Activated CD4-positive, alpha-beta T cell treated with anti-CD3 and anti-CD28 coated beads for 36 hours (primary cell): Measurements from ENCODE around the gene ZFC3H1. TPM values are rescaled to one million over a fixed set of nuclear protein-coding genes. Genes with fewer than 3 reads are reported as not detected.
"Not testable (repeated sequence)": the region's sequence is repeated elsewhere in the genome, so short reads cannot be mapped to it uniquely, and the experiment has no call there.

ENCODE experiments used
- ATAC-seq: fragments of 200-7000 bp; cut with Tn5 transposase; one replicate; pipeline ENCODE4 v1.10.0; 2021; ENCODE audit warnings: mild to moderate bottlenecking, moderate library complexity
- CTCF ChIA-PET: fragments of 350-600 bp; sonication (Branson Sonifier 250); formaldehyde crosslinking; loops from one replicate; lab custom pipeline; 2021; ENCODE audit warnings: antibody characterized with exemption; lab: Charles Lee
- POLR2A ChIA-PET: fragments of 350-600 bp; sonication (Branson Sonifier 250); formaldehyde crosslinking; loops from one replicate; lab custom pipeline; 2021; ENCODE audit warnings: antibody characterized with exemption, inconsistent platforms; lab: Charles Lee
- DNase-seq: peaks from one replicate; pipeline ENCODE4 v3.0.0-alpha.2; 2020
- H3K27ac Mint-ChIP-seq: one replicate; pipeline ENCODE4 v1.8.0; 2021; ENCODE audit warnings: mixed read lengths
- H3K27me3 Mint-ChIP-seq: one replicate; pipeline ENCODE4 v1.8.0; 2021; ENCODE audit warnings: mixed read lengths
- H3K36me3 Mint-ChIP-seq: one replicate; pipeline ENCODE4 v1.8.0; 2021; ENCODE audit warnings: low read depth, mixed read lengths
- H3K4me1 Mint-ChIP-seq: one replicate; pipeline ENCODE4 v1.8.0; 2021; ENCODE audit warnings: mixed read lengths
- H3K4me3 Mint-ChIP-seq: one replicate; pipeline ENCODE4 v1.8.0; 2021; ENCODE audit warnings: mild to moderate bottlenecking, moderate library complexity, mixed read lengths
- H3K9me3 Mint-ChIP-seq: one replicate; pipeline ENCODE4 v1.8.0; 2021; ENCODE audit warnings: low read depth, mixed read lengths
- intact Hi-C, 2 experiments: fragments of 100-400 bp; cut with DNase I in 1 of 2; cut with micrococcal nuclease in 1 of 2; formaldehyde crosslinking; loops; one replicate each; pipeline versions ENCODE4 v1.14.2 to v1.15.1; 2022 to 2024; cut with DNase I, micrococcal nuclease
- total RNA-seq, 2 experiments: library from RNA; stranded (reverse); gene quantifications; one replicate each; pipeline ENCODE4 v1.2.3, GENCODE V29; 2021

Gene ZFC3H1
- total RNA-seq, 2 experiments from 2014 or later = 57.1 to 71.5 TPM

GRCh38 chr12:71693126-71693525, 29.5 kb upstream of the ZFC3H1 start:
- ChIA-PET CTCF (no interaction called here), POLR2A (no interaction called here)
- intact Hi-C loops = no loop called here
- Mint-ChIP-seq H3K9me3 (no peaks in the 10 kb centered on the region), H3K36me3 (peaks cover 6% of the 10 kb centered on the region), H3K4me3 (no peak overlapping the region), H3K27me3 (no peaks in the 10 kb centered on the region), H3K4me1 (peaks cover 6% of the 10 kb centered on the region), H3K27ac (no peak overlapping the region)
- no peak for DNase-seq
- no peak for ATAC-seq

GRCh38 chr12:71691504-71692129, 28.0 kb upstream of the ZFC3H1 start:
- CTCF ChIA-PET = no interaction called here
- no peak overlapping the region for H3K4me3 Mint-ChIP-seq
- H3K27ac Mint-ChIP-seq = no peak overlapping the region
- H3K9me3 Mint-ChIP-seq = no peaks in the 10 kb centered on the region
- ATAC-seq = no peak
- DNase-seq = no peak
- no peaks in the 10 kb centered on the region for H3K27me3 Mint-ChIP-seq
- POLR2A ChIA-PET = no interaction called here
- H3K36me3 Mint-ChIP-seq = peaks cover 4% of the 10 kb centered on the region
- H3K4me1 Mint-ChIP-seq = peaks cover 15% of the 10 kb centered on the region
- intact Hi-C loops = no loop called here

- ATAC-seq (no peak), DNase-seq (no peak)
- Mint-ChIP-seq H3K9me3 (no peaks in the 10 kb centered on the region), H3K27ac (peak overlapping the region; percentile 58), H3K36me3 (peaks cover 2% of the 10 kb centered on the region), H3K4me1 (peaks cover 17% of the 10 kb centered on the region), H3K27me3 (no peaks in the 10 kb centered on the region), H3K4me3 (no peak overlapping the region)
- intact Hi-C loops = loop anchor here in 1 of 2 experiments (5.0 kb wide), 1 partner anchor 1322 kb away; the partner anchor contains the start of gene KCNMB4
- ChIA-PET POLR2A (no interaction called here), CTCF (interaction anchor here (2.6 kb wide), 1 partner anchor 58 kb away, joined by 8 read pairs; no protein-coding TSS in a partner anchor)
Measured at GRCh38 chr12:71688961-71689570, 25.4 kb upstream of the ZFC3H1 start.

GRCh38 chr12:71687172-71687571, 23.5 kb upstream of the ZFC3H1 start:
- CTCF ChIA-PET = interaction anchor here (0.5 to 4.9 kb wide), 5 partner anchors 10 to 1964 kb away, joined by 4 to 44 read pairs (median 11); partner anchors contain the start of genes THAP2 and ZFC3H1
- not testable (repeated sequence) for DNase-seq, H3K36me3 Mint-ChIP-seq, H3K27me3 Mint-ChIP-seq, H3K27ac Mint-ChIP-seq, ATAC-seq, H3K9me3 Mint-ChIP-seq
- Mint-ChIP-seq H3K4me1 (peaks cover 17% of the 10 kb centered on the region), H3K4me3 (peak overlapping the region; percentile 87)
- intact Hi-C loops = loop anchor here in 1 of 2 experiments (2.0 to 5.0 kb wide), 2 partner anchors 46 to 1320 kb away; partner anchors contain the start of gene KCNMB4
- POLR2A ChIA-PET = interaction anchor here (0.8 to 4.4 kb wide), 4 partner anchors 24 to 966 kb away, joined by 3 to 55 read pairs (median 4); partner anchors contain the start of genes RAB21, THAP2 and ZFC3H1

GRCh38 chr12:71686658-71687025, 23.0 kb upstream of the ZFC3H1 start:
- CTCF ChIA-PET = interaction anchor here (0.5 to 4.9 kb wide), 8 partner anchors 9 to 1963 kb away, joined by 3 to 44 read pairs (median 10); partner anchors contain the start of genes THAP2 and ZFC3H1
- DNase-seq (no peak), ATAC-seq (peak; percentile 39)
- Mint-ChIP-seq H3K27ac (peak overlapping the region; percentile 91), H3K36me3 (peaks cover under 1% of the 10 kb centered on the region), H3K4me3 (peak overlapping the region; percentile 87), H3K9me3 (no peaks in the 10 kb centered on the region), H3K4me1 (peaks cover 17% of the 10 kb centered on the region), H3K27me3 (no peaks in the 10 kb centered on the region)
- POLR2A ChIA-PET = interaction anchor here (0.9 to 4.4 kb wide), 3 partner anchors 23 to 68 kb away, joined by 3 to 55 read pairs (median 4); partner anchors contain the start of genes RAB21, THAP2 and ZFC3H1
- intact Hi-C loops = loop anchor here (1.0 to 5.0 kb wide), 6 partner anchors 22 to 1319 kb away; partner anchors contain the start of genes RAB21 (in 2 of the 2), KCNMB4 (in 1 of the 2), TBC1D15 (in 1 of the 2) and THAP2 (in 1 of the 2)

- ATAC-seq (peak; percentile 88), DNase-seq (peak; percentile 87)
- Mint-ChIP-seq H3K4me3 (peak within 1 kb of the TSS; percentile 87), H3K27ac (peak within 1 kb of the TSS; percentile 91), H3K9me3 (no peaks in the 10 kb centered on the region), H3K36me3 (no peaks in the 10 kb centered on the region), H3K4me1 (peaks cover 17% of the 10 kb centered on the region), H3K27me3 (no peaks in the 10 kb centered on the region)
- ChIA-PET POLR2A (interaction anchor here (0.6 to 4.4 kb wide), 4 partner anchors 22 to 88 kb away, joined by 3 to 55 read pairs (median 4); partner anchors contain the start of genes RAB21, THAP2 and ZFC3H1), CTCF (interaction anchor here (0.6 to 4.9 kb wide), 10 partner anchors 9 to 979 kb away, joined by 3 to 44 read pairs (median 6); partner anchors contain the start of genes THAP2 and ZFC3H1)
- intact Hi-C loops = loop anchor here (1.0 to 5.0 kb wide), 6 partner anchors 22 to 1319 kb away; partner anchors contain the start of genes RAB21 (in 2 of the 2), KCNMB4 (in 1 of the 2), TBC1D15 (in 1 of the 2) and THAP2 (in 1 of the 2)
Measured at GRCh38 chr12:71685914-71686657, 22.4 kb upstream of the ZFC3H1 start, which contains the start of gene TMEM19. TMEM19 (plus strand) TSS chr12:71686082; CDS start chr12:71686681, 599 bp downstream.

- intact Hi-C loops = loop anchor here in 1 of 2 experiments (5.0 kb wide), 1 partner anchor 1318 kb away; the partner anchor contains the start of gene KCNMB4
- H3K36me3 Mint-ChIP-seq = no peaks in the 10 kb centered on the region
- peak overlapping the region; percentile 77 for H3K27ac Mint-ChIP-seq
- ATAC-seq (peak; percentile 0), DNase-seq (peak; percentile 12)
- ChIA-PET CTCF (interaction anchor here (0.6 to 4.9 kb wide), 13 partner anchors 8 to 978 kb away, joined by 3 to 44 read pairs (median 5); partner anchors contain the start of genes THAP2 and ZFC3H1), POLR2A (interaction anchor here (4.4 kb wide), 1 partner anchor 22 kb away, joined by 55 read pairs; the partner anchor contains the start of genes THAP2 and ZFC3H1)
- H3K4me1 Mint-ChIP-seq = peaks cover 17% of the 10 kb centered on the region
- no peaks in the 10 kb centered on the region for H3K27me3 Mint-ChIP-seq
- H3K4me3 Mint-ChIP-seq = peak overlapping the region; percentile 87
- H3K9me3 Mint-ChIP-seq = no peaks in the 10 kb centered on the region
Measured at GRCh38 chr12:71685312-71685906, 21.8 kb upstream of the ZFC3H1 start.

GRCh38 chr12:71684081-71684480, 20.4 kb upstream of the ZFC3H1 start:
- Mint-ChIP-seq H3K9me3 (no peaks in the 10 kb centered on the region), H3K4me1 (peaks cover 13% of the 10 kb centered on the region), H3K27ac (no peak overlapping the region), H3K4me3 (peak overlapping the region; percentile 50), H3K36me3 (no peaks in the 10 kb centered on the region), H3K27me3 (no peaks in the 10 kb centered on the region)
- ChIA-PET CTCF (interaction anchor here (1.2 to 4.9 kb wide), 5 partner anchors 12 to 48 kb away, joined by 3 to 44 read pairs (median 4); partner anchors contain the start of genes THAP2 and ZFC3H1), POLR2A (interaction anchor here (4.4 kb wide), 1 partner anchor 20 kb away, joined by 55 read pairs; the partner anchor contains the start of genes THAP2 and ZFC3H1)
- DNase-seq (peak; percentile 15), ATAC-seq (peak; percentile 45)
- intact Hi-C loops = no loop called here

GRCh38 chr12:71683633-71684032, 20.0 kb upstream of the ZFC3H1 start:
- intact Hi-C loops = no loop called here

GRCh38 chr12:71682466-71682865, 18.8 kb upstream of the ZFC3H1 start:
- H3K36me3 Mint-ChIP-seq = no peaks in the 10 kb centered on the region
- DNase-seq (no peak), ATAC-seq (no peak)
- no peak overlapping the region for H3K27ac Mint-ChIP-seq
- H3K9me3 Mint-ChIP-seq = no peaks in the 10 kb centered on the region
- POLR2A ChIA-PET = interaction anchor here (0.9 kb wide), 1 partner anchor 18 kb away, joined by 4 read pairs; the partner anchor contains the start of genes THAP2 and ZFC3H1
- CTCF ChIA-PET = no interaction called here
- H3K27me3 Mint-ChIP-seq = no peaks in the 10 kb centered on the region
- H3K4me3 Mint-ChIP-seq = no peak overlapping the region
- peaks cover 5% of the 10 kb centered on the region for H3K4me1 Mint-ChIP-seq
- intact Hi-C loops = no loop called here

More at GRCh38 chr12:71683633-71684032, 20.0 kb upstream of the ZFC3H1 start:
- H3K27ac Mint-ChIP-seq = no peak overlapping the region
- H3K27me3 Mint-ChIP-seq = no peaks in the 10 kb centered on the region
- H3K4me1 Mint-ChIP-seq = peaks cover 13% of the 10 kb centered on the region
- ATAC-seq (no peak), DNase-seq (no peak)
- CTCF ChIA-PET = interaction anchor here (1.5 to 4.9 kb wide), 3 partner anchors 12 to 47 kb away, joined by 3 to 44 read pairs (median 4); partner anchors contain the start of genes THAP2 and ZFC3H1
- no peak overlapping the region for H3K4me3 Mint-ChIP-seq
- H3K9me3 Mint-ChIP-seq = no peaks in the 10 kb centered on the region
- POLR2A ChIA-PET = interaction anchor here (4.4 kb wide), 1 partner anchor 20 kb away, joined by 55 read pairs; the partner anchor contains the start of genes THAP2 and ZFC3H1
- H3K36me3 Mint-ChIP-seq = no peaks in the 10 kb centered on the region
